HepG2 (cell line): ENCODE measurements around the gene PUS1. TPM values are rescaled to one million over a fixed set of nuclear protein-coding genes. Genes with fewer than 3 reads are reported as not detected.

Source experiments
- ETS1 ChIP-seq: sonication (generic); formaldehyde crosslinking; IDR thresholded peaks from 2 replicates; pipeline ENCODE4 v1.4.0; 2020; ENCODE audit warnings: missing genetic modification reagents
- GLI4 ChIP-seq: sonication (generic); formaldehyde crosslinking; IDR thresholded peaks from 2 replicates; pipeline ENCODE4 v1.5.1; 2020; ENCODE audit warnings: missing genetic modification reagents, mild to moderate bottlenecking, moderate library complexity, borderline replicate concordance
- HOXA7 ChIP-seq: sonication (generic); formaldehyde crosslinking; IDR thresholded peaks from 2 replicates; pipeline ENCODE4 v1.8.1; 2022; ENCODE audit warnings: mild to moderate bottlenecking, missing genetic modification reagents, moderate library complexity
- KLF12 ChIP-seq: sonication (generic); formaldehyde crosslinking; IDR thresholded peaks from 2 replicates; pipeline ENCODE4 v1.4.0; 2020; ENCODE audit warnings: missing genetic modification reagents, borderline replicate concordance
- LBX2 ChIP-seq: sonication (generic); formaldehyde crosslinking; IDR thresholded peaks from 2 replicates; pipeline ENCODE4 v1.5.0; 2020; ENCODE audit warnings: missing genetic modification reagents, mild to moderate bottlenecking, borderline replicate concordance
- POLR2G ChIP-seq: fragments of 200-400 bp; formaldehyde crosslinking; IDR thresholded peaks from 2 replicates; pipeline ENCODE4 v1.6.1; 2018; ENCODE audit warnings: mild to moderate bottlenecking, low read depth, low read length, moderate library complexity
- RBM39 ChIP-seq: fragments of 200-400 bp; formaldehyde crosslinking; IDR thresholded peaks from one replicate; pipeline ENCODE4 v1.6.1; 2018; ENCODE audit warnings: antibody characterized with exemption, mild to moderate bottlenecking, low read depth, low read length; ENCODE audit not compliant: poor library complexity, severe bottlenecking
- ZBTB44 ChIP-seq: sonication (generic); formaldehyde crosslinking; IDR thresholded peaks from 2 replicates; pipeline ENCODE4 v1.4.0; 2020; ENCODE audit warnings: missing genetic modification reagents
- ZNF816 ChIP-seq: sonication (generic); formaldehyde crosslinking; IDR thresholded peaks from 2 replicates; pipeline ENCODE4 v1.8.0; 2022; ENCODE audit warnings: missing genetic modification reagents, mild to moderate bottlenecking, borderline replicate concordance
- ZUFSP ChIP-seq: sonication (generic); formaldehyde crosslinking; IDR thresholded peaks from 2 replicates; pipeline ENCODE4 v1.9.0; 2021; ENCODE audit warnings: missing genetic modification reagents, mild to moderate bottlenecking, borderline replicate concordance
- polyA plus RNA-seq, 8 experiments: library from polyadenylated mRNA; depleted of rRNA in 3 of 8; stranded (reverse) in 7 of 8; unstranded in 1 of 8; fragments of >200 nt; fragmentation: Illumina TruSeq in 4 of 8; extraction: Trizol in 4 of 8; gene quantifications; 2 replicates each; pipeline versions ENCODE4 v1.2.1 to v1.2.3, GENCODE V29; 2011 to 2016; ENCODE audit warnings: low read depth in 4 of 8, missing spikeins in 1 of 8, mixed read lengths in 1 of 8; ENCODE audit not compliant: insufficient read depth in 1 of 8
- total RNA-seq, 5 experiments: library from RNA; depleted of rRNA; stranded (reverse); fragments of >200 nt; fragmentation: Illumina TruSeq; extraction: Trizol; gene quantifications; 2 replicates each; pipeline ENCODE4 v1.2.3, GENCODE V29; 2016; ENCODE audit warnings: low read depth in 1 of 5
- TF ChIP-seq, protein P1 (sequence below): sonication (generic); formaldehyde crosslinking; IDR thresholded peaks from 2 replicates; pipeline ENCODE4 v1.4.0; 2020; ENCODE audit warnings: missing genetic modification reagents
- TF ChIP-seq, protein P2 (sequence below): sonication (generic); formaldehyde crosslinking; IDR thresholded peaks from 2 replicates; pipeline ENCODE4 v1.4.0; 2020; ENCODE audit warnings: mild to moderate bottlenecking, missing genetic modification reagents, borderline replicate concordance

Gene PUS1
- total and polyA plus RNA-seq, 2 of the 13 experiments (the other 11 are each of a cell fraction or from before 2014, with no cell fraction given): 19.2 to 24.7 TPM

DNA sequence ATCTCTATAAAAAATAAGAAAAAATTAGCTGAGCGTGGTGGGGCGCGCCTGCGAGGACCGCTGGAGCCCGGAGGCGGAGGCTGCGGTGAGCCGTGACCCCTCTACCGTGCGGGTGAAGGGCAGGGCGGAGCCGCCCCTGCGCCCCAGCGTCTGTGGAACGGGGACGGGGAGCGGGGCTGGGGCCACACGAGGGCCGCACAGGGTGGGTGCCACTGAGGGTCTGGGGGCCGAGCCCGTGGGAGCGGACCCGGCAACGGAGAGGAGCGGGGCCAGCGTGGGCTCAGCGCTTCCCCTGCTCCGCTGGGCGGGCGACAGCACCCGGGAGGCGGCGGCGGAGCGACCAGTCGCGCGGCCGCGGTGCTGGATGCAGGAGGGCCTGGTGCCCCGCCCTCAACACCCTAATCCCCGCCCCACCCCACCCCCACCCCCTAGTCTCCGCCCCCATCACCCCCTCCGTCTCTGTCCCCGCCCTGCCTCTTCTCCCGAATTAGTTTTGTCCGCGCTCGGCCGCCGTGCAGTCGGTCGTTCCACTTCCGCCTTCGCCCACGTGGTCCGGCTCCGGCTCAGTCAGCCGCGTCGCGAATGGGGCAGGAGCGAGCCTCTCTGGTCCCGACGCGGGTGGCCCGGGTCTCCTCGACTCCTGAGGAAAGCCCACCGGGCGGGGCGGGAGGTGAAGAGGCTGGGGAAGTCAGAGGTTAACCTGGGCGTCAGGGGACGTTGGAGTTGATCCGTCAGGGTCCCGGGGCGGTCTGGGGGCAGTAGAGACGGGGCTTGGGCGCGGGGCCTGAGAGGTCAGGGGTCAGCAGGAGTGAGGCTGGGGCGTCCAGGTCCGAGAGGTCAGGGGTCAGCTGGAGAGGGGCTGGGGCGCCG is at the start of gene PUS1 (continued):
- TF ChIP-seq KLF12 (CRISPR knock-in tag) (no peak; the same call in 1 of the 2 replicates), GLI4 (CRISPR knock-in tag) (no peak), ZNF816 (CRISPR knock-in tag) (no peak), ZUFSP (CRISPR knock-in tag) (no peak), ETS1 (peak; percentile 46; the same call in 1 of the 2 replicates), POLR2G (peak; percentile 90), ZBTB44 (CRISPR knock-in tag) (no peak), HOXA7 (CRISPR knock-in tag) (no peak), RBM39 (peak; percentile 2), LBX2 (CRISPR knock-in tag) (no peak)
- TF ChIP-seq, protein P1, sequence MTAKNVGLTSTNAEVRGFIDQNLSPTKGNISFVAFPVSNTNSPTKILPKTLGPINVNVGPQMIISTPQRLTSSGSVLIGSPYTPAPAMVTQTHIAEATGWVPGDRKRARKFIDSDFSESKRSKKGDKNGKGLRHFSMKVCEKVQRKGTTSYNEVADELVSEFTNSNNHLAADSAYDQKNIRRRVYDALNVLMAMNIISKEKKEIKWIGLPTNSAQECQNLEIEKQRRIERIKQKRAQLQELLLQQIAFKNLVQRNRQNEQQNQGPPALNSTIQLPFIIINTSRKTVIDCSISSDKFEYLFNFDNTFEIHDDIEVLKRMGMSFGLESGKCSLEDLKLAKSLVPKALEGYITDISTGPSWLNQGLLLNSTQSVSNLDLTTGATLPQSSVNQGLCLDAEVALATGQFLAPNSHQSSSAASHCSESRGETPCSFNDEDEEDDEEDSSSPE: peak; percentile 90
- TF ChIP-seq, protein P2, sequence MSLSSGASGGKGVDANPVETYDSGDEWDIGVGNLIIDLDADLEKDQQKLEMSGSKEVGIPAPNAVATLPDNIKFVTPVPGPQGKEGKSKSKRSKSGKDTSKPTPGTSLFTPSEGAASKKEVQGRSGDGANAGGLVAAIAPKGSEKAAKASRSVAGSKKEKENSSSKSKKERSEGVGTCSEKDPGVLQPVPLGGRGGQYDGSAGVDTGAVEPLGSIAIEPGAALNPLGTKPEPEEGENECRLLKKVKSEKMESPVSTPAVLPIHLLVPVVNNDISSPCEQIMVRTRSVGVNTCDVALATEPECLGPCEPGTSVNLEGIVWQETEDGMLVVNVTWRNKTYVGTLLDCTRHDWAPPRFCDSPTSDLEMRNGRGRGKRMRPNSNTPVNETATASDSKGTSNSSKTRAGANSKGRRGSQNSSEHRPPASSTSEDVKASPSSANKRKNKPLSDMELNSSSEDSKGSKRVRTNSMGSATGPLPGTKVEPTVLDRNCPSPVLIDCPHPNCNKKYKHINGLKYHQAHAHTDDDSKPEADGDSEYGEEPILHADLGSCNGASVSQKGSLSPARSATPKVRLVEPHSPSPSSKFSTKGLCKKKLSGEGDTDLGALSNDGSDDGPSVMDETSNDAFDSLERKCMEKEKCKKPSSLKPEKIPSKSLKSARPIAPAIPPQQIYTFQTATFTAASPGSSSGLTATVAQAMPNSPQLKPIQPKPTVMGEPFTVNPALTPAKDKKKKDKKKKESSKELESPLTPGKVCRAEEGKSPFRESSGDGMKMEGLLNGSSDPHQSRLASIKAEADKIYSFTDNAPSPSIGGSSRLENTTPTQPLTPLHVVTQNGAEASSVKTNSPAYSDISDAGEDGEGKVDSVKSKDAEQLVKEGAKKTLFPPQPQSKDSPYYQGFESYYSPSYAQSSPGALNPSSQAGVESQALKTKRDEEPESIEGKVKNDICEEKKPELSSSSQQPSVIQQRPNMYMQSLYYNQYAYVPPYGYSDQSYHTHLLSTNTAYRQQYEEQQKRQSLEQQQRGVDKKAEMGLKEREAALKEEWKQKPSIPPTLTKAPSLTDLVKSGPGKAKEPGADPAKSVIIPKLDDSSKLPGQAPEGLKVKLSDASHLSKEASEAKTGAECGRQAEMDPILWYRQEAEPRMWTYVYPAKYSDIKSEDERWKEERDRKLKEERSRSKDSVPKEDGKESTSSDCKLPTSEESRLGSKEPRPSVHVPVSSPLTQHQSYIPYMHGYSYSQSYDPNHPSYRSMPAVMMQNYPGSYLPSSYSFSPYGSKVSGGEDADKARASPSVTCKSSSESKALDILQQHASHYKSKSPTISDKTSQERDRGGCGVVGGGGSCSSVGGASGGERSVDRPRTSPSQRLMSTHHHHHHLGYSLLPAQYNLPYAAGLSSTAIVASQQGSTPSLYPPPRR (CRISPR knock-in tag): 0 out of 2 replicates have a peak, but pooled peaks have one; percentile 16
